ENCODE data around the gene CGB3. TPM values are rescaled to one million over a fixed set of nuclear protein-coding genes. Genes with fewer than 3 reads are reported as not detected.

Gene CGB3
- total and polyA plus RNA-seq, 2 donors: not detected

GRCh38 chr19:49017041-49017665 is 7.0 kb downstream of the CGB3 start, which contains the start of gene LHB:
Gene LHB (minus strand): TSS chr19:49017091. CDS start chr19:49017081, 10 bp downstream.
- peaks cover 2% of the 10 kb centered on the region for H3K36me3 ChIP-seq (ENCODE audit: insufficient read depth)
- 75% methylated on average over 17 of the region's 17 CpGs for WGBS
- H3K27ac ChIP-seq (ENCODE audit: low read depth): no peak within 1 kb of the TSS
- H3K4me3 ChIP-seq (ENCODE audit: low read depth, low read length): peak within 1 kb of the TSS; percentile 44
- no peak for DNase-seq (ENCODE audit: extremely low spot score)
- no peaks in the 10 kb centered on the region for H3K4me1 ChIP-seq (ENCODE audit: insufficient read depth)

DNA sequence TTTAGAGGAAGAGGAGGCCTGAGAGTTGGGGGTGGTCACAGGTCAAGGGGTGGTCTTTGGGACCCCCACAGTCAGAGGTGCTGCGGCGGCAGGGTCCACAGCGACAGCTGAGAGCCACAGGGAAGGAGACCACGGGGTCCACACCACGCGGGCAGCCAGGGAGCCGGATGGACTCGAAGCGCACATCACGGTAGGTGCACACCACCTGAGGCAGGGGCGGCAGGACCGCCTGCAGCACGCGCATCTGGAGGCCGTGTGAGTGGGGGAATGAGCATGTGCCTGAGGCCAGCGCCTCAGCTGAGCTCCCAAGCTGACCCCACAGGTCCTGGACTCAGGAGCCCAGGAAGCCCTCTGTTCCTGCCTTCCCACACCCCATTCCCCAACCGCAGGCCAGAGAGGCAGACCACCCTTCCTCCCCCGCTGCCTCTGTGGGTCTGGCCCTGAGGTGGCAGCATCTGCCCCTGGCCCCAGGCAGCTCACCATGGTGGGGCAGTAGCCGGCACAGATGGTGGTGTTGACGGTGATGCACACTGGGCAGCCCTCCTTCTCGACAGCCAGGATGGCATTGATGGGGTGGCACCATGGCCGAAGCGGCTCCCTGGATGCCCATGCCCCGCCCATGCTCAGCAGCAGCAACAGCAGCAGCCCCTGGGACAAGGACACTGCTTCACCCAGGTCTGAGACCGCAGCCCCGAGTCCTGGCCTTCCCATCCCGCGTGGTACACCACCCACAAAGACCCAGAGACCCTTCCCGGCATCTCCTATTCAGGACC is 7.9 kb downstream of the CGB3 start:
- H3K4me1 ChIP-seq (ENCODE audit: insufficient read depth): no peaks in the 10 kb centered on the region
- WGBS: 95% methylated on average over 28 of the region's 29 CpGs

GRCh38 chr19:49014870-49015255 is 9.3 kb downstream of the CGB3 start:
- Histone ChIP-seq H3K4me3 (ENCODE audit: low read depth, low read length) (no peak overlapping the region), H3K27ac (ENCODE audit: low read depth) (no peak overlapping the region), H3K4me1 (ENCODE audit: insufficient read depth) (no peaks in the 10 kb centered on the region), H3K36me3 (ENCODE audit: insufficient read depth) (peaks cover 2% of the 10 kb centered on the region)
- 94% methylated on average over 18 of the region's 18 CpGs for WGBS
- DNase-seq (ENCODE audit: extremely low spot score): no peak

More for the DNA sequence above, 7.9 kb downstream of the CGB3 start:
- Histone ChIP-seq H3K4me3 (ENCODE audit: low read depth, low read length) (no peak overlapping the region), H3K36me3 (ENCODE audit: insufficient read depth) (peaks cover 2% of the 10 kb centered on the region), H3K27ac (ENCODE audit: low read depth) (no peak overlapping the region)
- DNase-seq (ENCODE audit: extremely low spot score): no peak

- WGBS: 92% methylated on average over 32 of the region's 32 CpGs
These were observed 9.8 kb downstream of the CGB3 start for GRCh38 chr19:49014123-49014869.

DNA sequence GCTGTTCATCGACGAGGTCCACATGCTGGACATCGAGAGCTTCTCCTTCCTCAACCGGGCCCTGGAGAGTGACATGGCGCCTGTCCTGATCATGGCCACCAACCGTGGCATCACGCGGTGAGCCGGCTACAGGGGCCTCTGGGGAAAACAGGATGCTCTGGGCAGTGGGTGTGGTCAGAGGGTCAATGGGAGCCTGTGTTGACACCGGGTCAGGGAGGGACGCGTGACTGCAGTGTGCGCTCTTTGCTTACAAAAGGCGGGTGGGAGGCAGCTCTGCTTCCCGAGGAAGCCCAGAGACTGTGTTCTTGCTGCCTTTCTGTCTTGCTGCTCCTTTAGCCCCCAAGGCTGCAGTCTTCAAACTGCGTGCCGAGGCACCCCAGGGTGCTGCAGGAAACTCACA is 12.9 kb downstream of the CGB3 start:
- Histone ChIP-seq H3K4me1 (ENCODE audit: insufficient read depth) (no peaks in the 10 kb centered on the region), H3K36me3 (ENCODE audit: insufficient read depth) (peaks cover 2% of the 10 kb centered on the region), H3K4me3 (ENCODE audit: low read depth, low read length) (no peak overlapping the region), H3K27ac (ENCODE audit: low read depth) (no peak overlapping the region)
- WGBS: 90% methylated on average over 17 of the region's 17 CpGs
- DNase-seq (ENCODE audit: extremely low spot score): no peak

More at GRCh38 chr19:49014123-49014869, 9.8 kb downstream of the CGB3 start:
- Histone ChIP-seq H3K4me1 (ENCODE audit: insufficient read depth) (no peaks in the 10 kb centered on the region), H3K36me3 (ENCODE audit: insufficient read depth) (peaks cover 2% of the 10 kb centered on the region), H3K27ac (ENCODE audit: low read depth) (no peak overlapping the region), H3K4me3 (ENCODE audit: low read depth, low read length) (no peak overlapping the region)
- no peak for DNase-seq (ENCODE audit: extremely low spot score)

- no peak for DNase-seq (ENCODE audit: extremely low spot score)
- Histone ChIP-seq H3K4me1 (ENCODE audit: insufficient read depth) (no peaks in the 10 kb centered on the region), H3K27ac (ENCODE audit: low read depth) (no peak overlapping the region), H3K4me3 (ENCODE audit: low read depth, low read length) (no peak overlapping the region), H3K36me3 (ENCODE audit: insufficient read depth) (no peaks in the 10 kb centered on the region)
- WGBS: 91% methylated on average over 18 of the region's 18 CpGs
These were observed 13.7 kb downstream of the CGB3 start for GRCh38 chr19:49010453-49010852.

DNA sequence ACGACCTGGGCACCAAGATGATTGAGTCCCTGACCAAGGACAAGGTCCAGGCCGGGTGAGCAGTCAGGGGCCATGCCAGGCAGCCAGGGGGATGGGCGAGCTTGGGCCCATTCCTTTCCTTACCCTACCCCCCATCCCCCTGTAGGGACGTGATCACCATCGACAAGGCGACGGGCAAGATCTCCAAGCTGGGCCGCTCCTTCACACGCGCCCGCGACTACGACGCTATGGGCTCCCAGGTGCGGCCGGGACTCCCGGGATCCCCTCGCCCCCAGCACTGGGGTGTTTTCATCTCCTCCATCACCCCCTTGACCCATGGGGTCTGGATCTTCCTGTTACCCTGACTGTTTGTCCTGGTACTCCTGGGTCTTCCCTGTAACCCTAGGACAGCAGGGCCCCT is 14.3 kb downstream of the CGB3 start:
- Histone ChIP-seq H3K27ac (ENCODE audit: low read depth) (no peak overlapping the region), H3K36me3 (ENCODE audit: insufficient read depth) (peaks cover 2% of the 10 kb centered on the region), H3K4me1 (ENCODE audit: insufficient read depth) (no peaks in the 10 kb centered on the region), H3K4me3 (ENCODE audit: low read depth, low read length) (no peak overlapping the region)
- WGBS: 96% methylated on average over 18 of the region's 18 CpGs
- DNase-seq (ENCODE audit: extremely low spot score): no peak

- no peak overlapping the region for H3K27ac ChIP-seq (ENCODE audit: low read depth)
- 97% methylated on average over 22 of the region's 22 CpGs for WGBS
- no peaks in the 10 kb centered on the region for H3K4me1 ChIP-seq (ENCODE audit: insufficient read depth)
- no peak overlapping the region for H3K4me3 ChIP-seq (ENCODE audit: low read depth, low read length)
- DNase-seq (ENCODE audit: extremely low spot score): no peak
- H3K36me3 ChIP-seq (ENCODE audit: insufficient read depth): peaks cover 2% of the 10 kb centered on the region
These were observed 17.2 kb downstream of the CGB3 start for GRCh38 chr19:49006905-49007304.

- no peak overlapping the region for H3K4me3 ChIP-seq (ENCODE audit: low read depth, low read length)
- no peak overlapping the region for H3K27ac ChIP-seq (ENCODE audit: low read depth)
- peaks cover 2% of the 10 kb centered on the region for H3K36me3 ChIP-seq (ENCODE audit: insufficient read depth)
- 94% methylated on average over 7 of the region's 7 CpGs for WGBS
- H3K4me1 ChIP-seq (ENCODE audit: insufficient read depth): no peaks in the 10 kb centered on the region
- no peak for DNase-seq (ENCODE audit: extremely low spot score)
These were observed 19.0 kb downstream of the CGB3 start for GRCh38 chr19:49004964-49005614.

DNA sequence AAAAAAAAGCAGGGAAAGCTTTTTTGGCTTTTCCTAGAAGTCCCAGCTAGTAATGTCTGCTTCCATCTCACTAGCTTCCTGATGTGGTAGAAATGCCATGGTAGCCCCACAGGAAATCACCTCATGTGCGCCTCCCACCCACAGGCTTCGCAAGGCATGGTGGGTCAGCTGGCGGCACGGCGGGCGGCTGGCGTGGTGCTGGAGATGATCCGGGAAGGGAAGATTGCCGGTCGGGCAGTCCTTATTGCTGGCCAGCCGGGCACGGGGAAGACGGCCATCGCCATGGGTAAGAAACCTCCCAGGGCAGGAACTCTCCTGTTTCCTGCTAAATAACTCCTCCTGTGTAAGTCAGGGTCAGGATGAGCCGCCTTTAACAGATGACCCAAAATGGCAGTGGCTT is 20.0 kb downstream of the CGB3 start:
- DNase-seq (ENCODE audit: extremely low spot score): no peak
- WGBS: 98% methylated on average over 15 of the region's 15 CpGs
- H3K27ac ChIP-seq (ENCODE audit: low read depth): no peak overlapping the region
- no peak overlapping the region for H3K4me3 ChIP-seq (ENCODE audit: low read depth, low read length)
- H3K4me1 ChIP-seq (ENCODE audit: insufficient read depth): no peaks in the 10 kb centered on the region
- H3K36me3 ChIP-seq (ENCODE audit: insufficient read depth): peaks cover 2% of the 10 kb centered on the region

GRCh38 chr19:48999481-49000325 is 24.4 kb downstream of the CGB3 start:
- Histone ChIP-seq H3K4me1 (ENCODE audit: insufficient read depth) (no peaks in the 10 kb centered on the region), H3K27ac (ENCODE audit: low read depth) (no peak overlapping the region), H3K4me3 (ENCODE audit: low read depth, low read length) (no peak overlapping the region), H3K36me3 (ENCODE audit: insufficient read depth) (no peaks in the 10 kb centered on the region)
- no peak for DNase-seq (ENCODE audit: extremely low spot score)
- WGBS: 58% methylated on average over 16 of the region's 16 CpGs

DNA sequence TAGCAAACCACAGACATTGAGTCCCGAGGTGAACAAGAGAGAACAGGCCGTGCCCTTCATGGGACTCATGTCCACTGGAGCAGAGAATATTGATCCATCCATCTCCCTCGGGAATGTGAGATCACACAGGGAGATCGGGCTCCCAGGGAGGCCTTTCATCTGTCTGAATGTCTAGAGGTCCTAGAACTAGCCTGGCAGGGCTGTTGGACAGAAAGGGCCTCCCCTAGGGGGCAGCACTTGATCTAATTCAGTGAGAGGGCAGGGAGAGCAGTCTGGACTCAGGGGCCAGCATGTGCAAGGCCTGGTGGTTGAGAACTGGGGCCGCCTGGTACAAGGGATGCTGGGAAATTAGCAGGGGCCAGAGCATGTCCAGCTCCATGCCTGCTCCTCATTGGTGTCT is 26.2 kb downstream of the CGB3 start:
- WGBS: 79% methylated on average over 5 of the region's 5 CpGs
- Histone ChIP-seq H3K36me3 (ENCODE audit: insufficient read depth) (no peaks in the 10 kb centered on the region), H3K4me1 (ENCODE audit: insufficient read depth) (no peaks in the 10 kb centered on the region), H3K4me3 (ENCODE audit: low read depth, low read length) (no peak overlapping the region), H3K27ac (ENCODE audit: low read depth) (no peak overlapping the region)
- DNase-seq (ENCODE audit: extremely low spot score): no peak

DNA sequence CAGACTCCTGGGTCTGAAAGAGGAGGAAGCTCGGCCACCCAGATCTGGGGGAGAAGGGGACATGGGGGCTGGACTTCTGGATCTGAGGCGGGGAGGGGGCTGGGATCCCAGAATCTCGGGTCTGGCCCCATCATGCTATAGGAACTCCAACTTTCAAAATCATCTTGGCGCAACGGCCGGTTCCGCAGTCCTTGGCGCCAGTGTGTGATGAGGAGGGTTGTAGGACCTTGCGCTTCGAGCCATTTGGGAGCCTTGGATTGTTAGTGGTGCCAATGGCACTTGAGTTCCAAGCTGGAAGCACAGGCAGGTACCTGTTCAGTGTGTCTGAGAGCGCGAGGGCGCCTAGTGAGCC is 30.1 kb downstream of the CGB3 start:
- H3K27ac ChIP-seq (ENCODE audit: low read depth): peak overlapping the region; percentile 68
- WGBS: 1% methylated on average over 13 of the region's 13 CpGs
- peak overlapping the region; percentile 49 for H3K4me3 ChIP-seq (ENCODE audit: low read depth, low read length)
- no peaks in the 10 kb centered on the region for H3K36me3 ChIP-seq (ENCODE audit: insufficient read depth)
- H3K4me1 ChIP-seq (ENCODE audit: insufficient read depth): peaks cover 3% of the 10 kb centered on the region
- DNase-seq (ENCODE audit: extremely low spot score): no peak

All from urinary bladder (tissue), 4 donors.